SJSA1 (cell line): ENCODE results near the gene HES6. TPM values are rescaled to one million over a fixed set of nuclear protein-coding genes. Genes with fewer than 3 reads are reported as not detected.

Experiments used
- DNase-seq, 2 experiments: peaks; one replicate each; pipeline ENCODE4 v3.0.0-alpha.2; 2015 to 2020; ENCODE audit warnings: low spot score in 2 of 2, low read depth in 1 of 2
- H3K27ac ChIP-seq: fragments of 250-450 bp; sonication (Bioruptor Pico); 2 replicates; pipeline ENCODE4 v1.5.1; 2020; ENCODE audit warnings: mild to moderate bottlenecking, moderate library complexity
- H3K27me3 ChIP-seq: fragments of 250-450 bp; sonication (Bioruptor Pico); replicated peaks from 2 replicates; pipeline ENCODE4 v1.5.1; 2020; ENCODE audit warnings: mild to moderate bottlenecking, moderate library complexity
- H3K36me3 ChIP-seq: fragments of 250-450 bp; sonication (Bioruptor Pico); 2 replicates; pipeline ENCODE4 v1.5.1; 2020; ENCODE audit warnings: mild to moderate bottlenecking
- H3K4me1 ChIP-seq: fragments of 250-450 bp; sonication (Bioruptor Pico); replicated peaks from 2 replicates; pipeline ENCODE4 v1.6.1; 2021; ENCODE audit warnings: mild to moderate bottlenecking
- H3K4me3 ChIP-seq: fragments of 250-450 bp; sonication (Bioruptor Pico); 2 replicates; pipeline ENCODE4 v1.5.1; 2020; ENCODE audit warnings: mild to moderate bottlenecking
- H3K9me3 ChIP-seq: fragments of 250-450 bp; sonication (Bioruptor Pico); replicated peaks from 2 replicates; pipeline ENCODE4 v1.5.1; 2020; ENCODE audit warnings: mild to moderate bottlenecking
- total RNA-seq: library from RNA; depleted of rRNA; stranded (reverse); fragments of >200 nt; shearing (Covaris generic); gene quantifications from 2 replicates; pipeline ENCODE4 v1.2.3, GENCODE V29; 2014

The HES6 gene
- total RNA-seq, 1 experiment from 2014 or later = 13.8 TPM

GRCh38 chr2:238255151-238255551, 15.3 kb upstream of the HES6 start:
- no peak overlapping the region for H3K27ac ChIP-seq
- peaks cover 60% of the 10 kb centered on the region for H3K36me3 ChIP-seq
- no peaks in the 10 kb centered on the region for H3K9me3 ChIP-seq
- H3K4me1 ChIP-seq = no peaks in the 10 kb centered on the region
- no peak overlapping the region for H3K4me3 ChIP-seq
- H3K27me3 ChIP-seq = no peaks in the 10 kb centered on the region
- no peak for DNase-seq

GRCh38 chr2:238254095-238254723, 14.4 kb upstream of the HES6 start:
- H3K27ac ChIP-seq = no peak overlapping the region

DNA sequence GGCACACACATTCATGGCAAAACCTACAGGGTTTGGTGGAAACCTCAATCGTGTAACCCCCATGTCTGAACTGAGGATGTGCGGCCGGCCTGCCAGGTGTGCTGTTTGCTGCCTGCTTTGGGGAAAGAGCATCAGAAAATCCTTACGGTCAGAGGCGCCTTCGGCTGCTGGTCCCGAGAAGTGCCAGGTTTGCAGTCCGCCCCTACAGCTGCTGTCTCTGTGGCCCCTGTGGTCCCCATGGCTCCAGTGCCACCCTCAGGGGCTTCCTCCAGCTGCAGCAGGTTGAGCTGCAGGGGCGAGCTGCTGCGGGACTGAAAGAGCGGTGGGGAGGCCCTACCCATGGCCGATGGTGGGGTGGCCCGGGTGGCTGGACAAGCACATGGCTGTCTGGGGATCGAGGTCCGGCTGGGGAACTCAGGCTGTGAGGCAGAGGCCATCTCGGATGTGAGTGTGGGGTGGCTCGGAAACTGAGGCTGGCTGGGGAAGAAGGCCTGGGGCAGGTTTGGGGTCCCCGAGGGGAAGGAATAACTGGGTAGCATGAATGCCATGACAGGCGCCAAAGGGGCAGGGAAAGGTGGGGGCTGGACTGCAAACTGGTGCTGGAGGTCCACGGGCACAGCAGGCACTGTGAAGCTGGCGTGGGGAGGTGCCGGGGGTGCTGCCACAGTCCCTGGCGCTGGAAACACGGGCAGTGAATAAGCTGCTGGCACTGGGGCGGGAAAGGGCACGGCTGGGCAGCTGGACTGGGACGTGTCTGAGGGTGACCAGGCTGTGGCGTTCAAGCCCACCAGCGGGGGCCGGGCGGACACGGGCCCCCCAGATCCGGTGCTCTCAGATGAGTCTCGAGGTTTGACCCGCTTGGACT, 13.2 kb upstream of the HES6 start:
- no peak for DNase-seq
- H3K27ac ChIP-seq = no peak overlapping the region
- peaks cover 55% of the 10 kb centered on the region for H3K36me3 ChIP-seq
- H3K4me1 ChIP-seq = no peaks in the 10 kb centered on the region
- no peaks in the 10 kb centered on the region for H3K9me3 ChIP-seq
- no peak overlapping the region for H3K4me3 ChIP-seq
- no peaks in the 10 kb centered on the region for H3K27me3 ChIP-seq

More at GRCh38 chr2:238254095-238254723, 14.4 kb upstream of the HES6 start:
- no peaks in the 10 kb centered on the region for H3K9me3 ChIP-seq
- H3K27me3 ChIP-seq = no peaks in the 10 kb centered on the region
- H3K4me3 ChIP-seq = no peak overlapping the region
- no peak for DNase-seq
- peaks cover 62% of the 10 kb centered on the region for H3K36me3 ChIP-seq
- H3K4me1 ChIP-seq = no peaks in the 10 kb centered on the region

- no peaks in the 10 kb centered on the region for H3K9me3 ChIP-seq
- no peak for DNase-seq
- H3K27me3 ChIP-seq = no peaks in the 10 kb centered on the region
- H3K4me1 ChIP-seq = no peaks in the 10 kb centered on the region
- H3K4me3 ChIP-seq = no peak overlapping the region
- peaks cover 47% of the 10 kb centered on the region for H3K36me3 ChIP-seq
- no peak overlapping the region for H3K27ac ChIP-seq
Measured at GRCh38 chr2:238251986-238252385, 12.1 kb upstream of the HES6 start.

DNA sequence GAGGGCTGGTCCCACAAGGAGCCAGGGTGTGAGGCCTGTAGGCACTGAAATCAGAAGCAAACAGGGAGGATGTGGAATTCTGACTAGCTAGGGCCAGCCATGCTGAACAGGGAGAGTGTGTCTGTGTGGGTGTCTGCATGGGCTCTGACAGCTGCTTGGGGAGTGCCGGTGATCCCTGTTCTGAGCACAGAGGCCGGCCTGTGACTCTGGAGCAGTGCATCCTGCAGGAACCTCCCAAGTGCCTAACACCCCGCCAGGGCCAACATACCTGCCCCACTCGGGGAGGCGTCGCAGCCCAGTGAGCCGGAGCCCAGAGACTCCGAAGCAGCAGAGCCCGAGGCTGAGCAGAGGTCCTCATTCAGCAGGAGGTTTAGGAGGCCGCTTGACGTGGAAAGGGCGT, 11.5 kb upstream of the HES6 start:
- Histone ChIP-seq H3K36me3 (peaks cover 41% of the 10 kb centered on the region), H3K4me3 (no peak overlapping the region), H3K4me1 (no peaks in the 10 kb centered on the region), H3K9me3 (no peaks in the 10 kb centered on the region), H3K27ac (no peak overlapping the region), H3K27me3 (no peaks in the 10 kb centered on the region)
- no peak for DNase-seq

DNA sequence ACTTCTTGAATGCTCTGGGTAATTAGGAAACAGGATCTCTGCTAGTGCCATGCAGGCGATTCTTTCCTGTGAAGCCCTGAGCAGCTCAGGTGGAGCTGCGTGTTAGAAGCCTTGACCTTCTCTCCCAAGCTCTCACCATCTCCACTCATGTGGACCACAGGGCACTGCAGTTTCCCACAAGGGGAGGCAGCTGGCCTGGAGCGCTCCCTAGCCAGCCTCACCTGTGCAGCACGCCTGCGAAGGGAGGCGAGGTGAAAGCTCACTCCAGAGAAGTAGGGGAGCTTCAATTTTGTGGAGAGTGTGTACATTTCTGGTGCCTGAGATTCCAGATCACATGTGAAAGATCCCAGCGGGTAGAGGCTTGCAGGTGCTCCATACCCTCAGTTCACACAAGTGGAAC, 11.1 kb upstream of the HES6 start:
- H3K9me3 ChIP-seq = no peaks in the 10 kb centered on the region
- peaks cover 37% of the 10 kb centered on the region for H3K36me3 ChIP-seq
- H3K27me3 ChIP-seq = no peaks in the 10 kb centered on the region
- no peak overlapping the region for H3K27ac ChIP-seq
- H3K4me3 ChIP-seq = no peak overlapping the region
- DNase-seq = no peak
- no peaks in the 10 kb centered on the region for H3K4me1 ChIP-seq

- Histone ChIP-seq H3K4me1 (no peaks in the 10 kb centered on the region), H3K9me3 (no peaks in the 10 kb centered on the region), H3K36me3 (peaks cover 38% of the 10 kb centered on the region), H3K4me3 (no peak overlapping the region), H3K27me3 (no peaks in the 10 kb centered on the region), H3K27ac (no peak overlapping the region)
- no peak for DNase-seq
Measured at GRCh38 chr2:238247841-238248453, 8.1 kb upstream of the HES6 start.

DNA sequence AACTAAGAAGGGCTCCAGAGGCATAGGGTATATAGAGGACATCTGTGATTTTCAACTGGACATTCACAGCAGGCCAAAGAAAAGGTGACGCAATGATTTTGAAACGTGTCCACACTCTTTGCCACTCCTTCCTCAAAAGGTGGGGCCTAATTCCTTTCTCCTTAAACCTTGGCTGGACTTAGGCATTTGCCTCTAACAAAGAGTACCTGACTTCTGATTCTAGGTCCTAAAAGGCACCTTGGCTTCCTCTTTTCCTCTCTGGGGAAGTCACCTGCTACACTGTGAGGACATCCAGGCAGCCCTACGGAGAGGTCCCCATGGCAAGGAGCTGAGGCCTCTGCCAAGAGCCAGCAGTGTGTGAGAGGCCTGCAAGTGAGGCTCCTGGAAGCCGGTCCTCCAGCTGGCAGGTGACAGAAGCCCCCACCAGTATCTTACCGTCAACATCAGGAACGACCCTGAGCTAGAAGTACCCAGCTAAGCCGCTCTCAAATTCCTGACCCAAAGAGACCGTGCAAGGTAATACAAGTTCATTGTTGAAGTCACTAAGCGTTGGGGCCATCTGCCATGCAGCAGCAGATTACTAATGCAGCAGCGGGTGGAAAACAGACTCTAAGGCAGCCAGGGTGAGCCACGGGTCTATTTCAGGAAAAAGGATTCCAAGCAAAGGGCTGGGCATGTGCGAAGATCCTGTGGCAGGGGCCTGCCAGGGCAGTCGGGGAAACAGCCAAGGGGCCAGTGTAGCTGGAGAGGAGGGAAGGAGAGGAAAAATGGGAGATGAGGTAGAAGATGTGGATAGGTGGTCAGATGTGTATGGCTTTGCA, 7.4 kb upstream of the HES6 start:
- Histone ChIP-seq H3K27me3 (no peaks in the 10 kb centered on the region), H3K9me3 (no peaks in the 10 kb centered on the region), H3K36me3 (peaks cover 31% of the 10 kb centered on the region), H3K4me1 (no peaks in the 10 kb centered on the region), H3K4me3 (no peak overlapping the region), H3K27ac (no peak overlapping the region)
- no peak for DNase-seq

DNA sequence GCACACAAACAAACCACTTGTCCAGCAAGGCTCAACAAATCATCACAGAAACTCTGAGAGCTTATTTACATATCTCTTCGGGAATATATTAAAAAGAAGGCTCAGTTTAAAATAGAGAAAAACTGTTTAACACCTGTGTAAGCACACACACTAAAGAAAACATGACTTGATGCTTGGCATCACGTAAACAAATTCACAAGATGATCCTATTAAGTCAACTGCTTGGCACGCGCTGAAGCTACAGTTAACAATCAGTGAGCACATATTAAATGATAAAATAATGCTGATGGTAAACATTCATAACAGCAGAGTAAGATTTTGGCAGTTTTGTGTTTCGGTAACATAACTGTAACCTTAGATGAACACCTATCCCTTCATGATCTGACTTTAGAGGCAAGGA, 4.3 kb upstream of the HES6 start:
- peaks cover 15% of the 10 kb centered on the region for H3K36me3 ChIP-seq
- H3K4me3 ChIP-seq = no peak overlapping the region
- peaks cover 6% of the 10 kb centered on the region for H3K27me3 ChIP-seq
- no peak overlapping the region for H3K27ac ChIP-seq
- peaks cover 15% of the 10 kb centered on the region for H3K4me1 ChIP-seq
- no peak for DNase-seq
- H3K9me3 ChIP-seq = no peaks in the 10 kb centered on the region

DNA sequence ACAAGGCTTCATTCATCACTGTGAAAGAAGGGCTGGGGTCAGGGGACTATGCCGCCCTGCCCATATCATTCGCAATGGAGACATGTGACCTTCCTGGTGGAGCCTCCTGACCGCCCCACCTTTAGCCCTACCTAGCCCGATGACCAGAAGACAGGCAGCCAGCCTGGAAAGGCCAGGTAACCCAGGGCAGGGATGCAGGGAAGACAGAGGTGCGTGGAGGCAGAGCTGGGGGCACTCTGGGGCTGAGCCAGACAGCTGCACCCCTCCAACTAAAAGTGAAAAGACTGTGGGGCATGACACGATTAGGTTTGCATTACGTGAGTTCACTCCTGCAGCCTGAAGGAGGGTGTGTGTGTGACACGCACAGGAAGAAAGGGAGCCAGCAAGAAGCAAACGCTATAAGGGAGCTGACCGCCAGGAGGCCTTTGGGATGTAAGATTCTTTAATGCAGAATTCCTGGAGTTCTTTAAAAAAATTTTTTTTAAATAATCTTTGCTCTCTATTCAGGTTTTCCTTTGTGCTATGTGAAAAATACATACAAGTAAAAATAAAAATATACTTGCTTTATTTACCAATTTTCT, 3.7 kb upstream of the HES6 start:
- peaks cover 15% of the 10 kb centered on the region for H3K4me1 ChIP-seq
- DNase-seq = no peak
- H3K9me3 ChIP-seq = peaks cover 3% of the 10 kb centered on the region; the same call in 1 of the 2 replicates
- H3K27ac ChIP-seq = no peak overlapping the region
- no peak overlapping the region for H3K4me3 ChIP-seq
- H3K36me3 ChIP-seq = peaks cover 15% of the 10 kb centered on the region
- H3K27me3 ChIP-seq = peaks cover 11% of the 10 kb centered on the region

DNA sequence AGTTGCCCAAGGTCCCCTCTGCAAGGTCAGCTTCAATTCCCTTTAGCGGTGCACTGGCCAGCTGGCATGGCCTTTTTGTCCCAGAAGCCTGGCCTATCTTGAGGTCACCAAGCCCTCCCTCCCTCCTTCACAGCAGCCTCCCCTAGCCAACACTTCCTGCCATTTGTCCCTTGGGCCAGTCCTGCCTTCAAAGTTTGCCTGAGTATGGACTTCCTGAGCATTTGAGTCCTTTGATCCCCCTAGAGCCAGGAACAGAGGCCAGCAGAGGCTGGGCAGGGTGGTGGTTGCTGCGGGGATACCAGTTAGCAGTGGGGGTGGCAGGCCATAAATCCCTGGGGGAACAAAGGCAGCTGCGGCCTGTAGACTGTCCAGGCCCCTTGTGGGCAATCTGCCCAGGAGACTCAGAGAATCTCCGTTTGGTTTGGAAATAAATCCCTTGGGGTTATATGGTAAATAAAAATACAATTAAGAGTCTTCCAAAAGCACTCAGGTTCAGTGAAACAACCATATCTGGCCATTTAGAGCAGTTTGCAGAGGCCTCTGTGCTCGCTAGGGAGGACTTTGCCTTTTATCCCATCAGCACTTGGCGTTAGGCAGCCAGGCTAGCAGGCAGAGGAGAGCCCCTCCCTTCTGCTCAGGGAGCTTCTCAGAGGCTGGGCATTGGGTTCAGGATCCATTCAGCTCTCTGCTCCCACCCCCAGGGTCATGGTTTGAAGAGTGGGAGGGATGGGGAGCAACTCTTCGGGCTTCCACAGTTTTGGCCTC, 3.1 kb upstream of the HES6 start:
- DNase-seq = no peak
- Histone ChIP-seq H3K4me3 (no peak overlapping the region), H3K4me1 (peaks cover 15% of the 10 kb centered on the region), H3K27ac (no peak overlapping the region), H3K27me3 (peaks cover 11% of the 10 kb centered on the region), H3K9me3 (peaks cover 3% of the 10 kb centered on the region; the same call in 1 of the 2 replicates), H3K36me3 (peaks cover 15% of the 10 kb centered on the region)

- H3K4me1 ChIP-seq = peaks cover 15% of the 10 kb centered on the region
- no peak overlapping the region for H3K4me3 ChIP-seq
- peaks cover 11% of the 10 kb centered on the region for H3K27me3 ChIP-seq
- peaks cover 3% of the 10 kb centered on the region; the same call in 1 of the 2 replicates for H3K9me3 ChIP-seq
- H3K36me3 ChIP-seq = peaks cover 15% of the 10 kb centered on the region
- no peak overlapping the region for H3K27ac ChIP-seq
- DNase-seq = no peak
Measured at GRCh38 chr2:238241970-238242369, 2.1 kb upstream of the HES6 start.
